ENCODE measurements around the gene LTC4S.
A peak's percentile ranks its signal among the peaks of the same experiment; 100 is the strongest.

Gene LTC4S

GRCh38 chr5:179794575-179794974, 789 bp downstream of the LTC4S start:
- peaks cover 28 to 34% of the 10 kb centered on the region in 2 donors for H3K4me1 Mint-ChIP-seq (ENCODE audit: low read depth in 2 of 2)
- no peaks in the 10 kb centered on the region for H3K27me3 Mint-ChIP-seq
- peak overlapping the region in 1 of 2 donors; percentile 97 for H3K27ac Mint-ChIP-seq
- peaks cover 42% of the 10 kb centered on the region for H3K36me3 Mint-ChIP-seq (ENCODE audit: insufficient read depth)
- DNase-seq (no peak), ATAC-seq (replicated peaks) (no peak)
- peak overlapping the region; percentile 76 to 77 for H3K4me3 Mint-ChIP-seq
- H3K9me3 Mint-ChIP-seq = no peaks in the 10 kb centered on the region

GRCh38 chr5:179795049-179795862, 1.5 kb downstream of the LTC4S start:
- DNase-seq (no peak), ATAC-seq (replicated peaks) (no peak)
- peaks cover 44% of the 10 kb centered on the region for H3K36me3 Mint-ChIP-seq (ENCODE audit: insufficient read depth)
- H3K4me3 Mint-ChIP-seq = peak overlapping the region; percentile 76 to 77
- no peaks in the 10 kb centered on the region for H3K27me3 Mint-ChIP-seq
- no peaks in the 10 kb centered on the region for H3K9me3 Mint-ChIP-seq
- peak overlapping the region in 1 of 2 donors; percentile 97 for H3K27ac Mint-ChIP-seq
- H3K4me1 Mint-ChIP-seq (ENCODE audit: low read depth in 2 of 2) = peaks cover 31 to 34% of the 10 kb centered on the region in 2 donors

GRCh38 chr5:179795863-179796833, 2.4 kb downstream of the LTC4S start:
- peak overlapping the region; percentile 76 to 77 for H3K4me3 Mint-ChIP-seq
- DNase-seq (peak; percentile 65 to 73 (median 67)), ATAC-seq (replicated peaks) (peak; percentile 70)
- H3K4me1 Mint-ChIP-seq (ENCODE audit: low read depth in 2 of 2) = peaks cover 31 to 34% of the 10 kb centered on the region in 2 donors
- H3K27ac Mint-ChIP-seq = peak overlapping the region; percentile 58 to 83
- H3K27me3 Mint-ChIP-seq = no peaks in the 10 kb centered on the region
- H3K36me3 Mint-ChIP-seq (ENCODE audit: insufficient read depth) = peaks cover 41% of the 10 kb centered on the region
- H3K9me3 Mint-ChIP-seq = no peaks in the 10 kb centered on the region

- no peaks in the 10 kb centered on the region for H3K9me3 Mint-ChIP-seq
- DNase-seq (no peak), ATAC-seq (replicated peaks) (no peak)
- peak overlapping the region; percentile 76 to 77 for H3K4me3 Mint-ChIP-seq
- H3K4me1 Mint-ChIP-seq (ENCODE audit: low read depth in 2 of 2) = peaks cover 36 to 37% of the 10 kb centered on the region in 2 donors
- no peaks in the 10 kb centered on the region for H3K27me3 Mint-ChIP-seq
- H3K27ac Mint-ChIP-seq = peak overlapping the region; percentile 58 to 83
- H3K36me3 Mint-ChIP-seq (ENCODE audit: insufficient read depth) = peaks cover 45% of the 10 kb centered on the region
Measured at GRCh38 chr5:179796877-179797608, 3.3 kb downstream of the LTC4S start.

- no peak for ATAC-seq (replicated peaks)
- no peak for DNase-seq
- Mint-ChIP-seq H3K9me3 (no peaks in the 10 kb centered on the region), H3K27me3 (no peaks in the 10 kb centered on the region), H3K4me1 (ENCODE audit: low read depth in 2 of 2) (peaks cover 32 to 37% of the 10 kb centered on the region in 2 donors), H3K4me3 (no peak overlapping the region), H3K27ac (peak overlapping the region in 1 of 2 donors; percentile 58), H3K36me3 (ENCODE audit: insufficient read depth) (peaks cover 49% of the 10 kb centered on the region)
Measured at GRCh38 chr5:179797741-179798140, 4.0 kb downstream of the LTC4S start.

GRCh38 chr5:179798144-179798770, 4.5 kb downstream of the LTC4S start:
- no peak for DNase-seq
- no peak for ATAC-seq (replicated peaks)
- H3K36me3 Mint-ChIP-seq (ENCODE audit: insufficient read depth) = peaks cover 53% of the 10 kb centered on the region
- peak overlapping the region in 1 of 2 donors; percentile 20 for H3K27ac Mint-ChIP-seq
- no peaks in the 10 kb centered on the region for H3K9me3 Mint-ChIP-seq
- H3K4me3 Mint-ChIP-seq = no peak overlapping the region
- H3K4me1 Mint-ChIP-seq (ENCODE audit: low read depth in 2 of 2) = peaks cover 31 to 35% of the 10 kb centered on the region in 2 donors
- H3K27me3 Mint-ChIP-seq = no peaks in the 10 kb centered on the region

- DNase-seq (no peak), ATAC-seq (replicated peaks) (no peak)
- H3K27ac Mint-ChIP-seq = peak overlapping the region in 1 of 2 donors; percentile 41
- H3K9me3 Mint-ChIP-seq = no peaks in the 10 kb centered on the region
- no peaks in the 10 kb centered on the region for H3K27me3 Mint-ChIP-seq
- peaks cover 27 to 31% of the 10 kb centered on the region in 2 donors for H3K4me1 Mint-ChIP-seq (ENCODE audit: low read depth in 2 of 2)
- peaks cover 49% of the 10 kb centered on the region for H3K36me3 Mint-ChIP-seq (ENCODE audit: insufficient read depth)
- no peak overlapping the region for H3K4me3 Mint-ChIP-seq
Measured at GRCh38 chr5:179798771-179799643, 5.2 kb downstream of the LTC4S start.

GRCh38 chr5:179799644-179799973, 5.8 kb downstream of the LTC4S start:
- Mint-ChIP-seq H3K4me1 (ENCODE audit: low read depth in 2 of 2) (peaks cover 27 to 32% of the 10 kb centered on the region in 2 donors), H3K27ac (peak overlapping the region in 1 of 2 donors; percentile 41), H3K36me3 (ENCODE audit: insufficient read depth) (peaks cover 44% of the 10 kb centered on the region), H3K9me3 (no peaks in the 10 kb centered on the region), H3K4me3 (no peak overlapping the region), H3K27me3 (no peaks in the 10 kb centered on the region)
- no peak for ATAC-seq (replicated peaks)
- no peak for DNase-seq

GRCh38 chr5:179800071-179800695, 6.4 kb downstream of the LTC4S start:
- H3K4me3 Mint-ChIP-seq = no peak overlapping the region
- H3K9me3 Mint-ChIP-seq = no peaks in the 10 kb centered on the region
- no peaks in the 10 kb centered on the region for H3K27me3 Mint-ChIP-seq
- peaks cover 27 to 34% of the 10 kb centered on the region in 2 donors for H3K4me1 Mint-ChIP-seq (ENCODE audit: low read depth in 2 of 2)
- H3K36me3 Mint-ChIP-seq (ENCODE audit: insufficient read depth) = peaks cover 43% of the 10 kb centered on the region
- H3K27ac Mint-ChIP-seq = peak overlapping the region in 1 of 2 donors; percentile 41
- DNase-seq (no peak), ATAC-seq (replicated peaks) (no peak)

GRCh38 chr5:179800696-179801201, 7.0 kb downstream of the LTC4S start:
- Mint-ChIP-seq H3K27me3 (no peaks in the 10 kb centered on the region), H3K4me3 (no peak overlapping the region), H3K36me3 (ENCODE audit: insufficient read depth) (peaks cover 43% of the 10 kb centered on the region), H3K9me3 (no peaks in the 10 kb centered on the region), H3K4me1 (ENCODE audit: low read depth in 2 of 2) (peaks cover 29 to 37% of the 10 kb centered on the region in 2 donors), H3K27ac (no peak overlapping the region)
- DNase-seq (no peak), ATAC-seq (replicated peaks) (no peak)

- Mint-ChIP-seq H3K4me3 (peak overlapping the region in 1 of 2 donors; percentile 10), H3K27me3 (no peaks in the 10 kb centered on the region), H3K4me1 (ENCODE audit: low read depth in 2 of 2) (peaks cover 29 to 37% of the 10 kb centered on the region in 2 donors), H3K27ac (peak overlapping the region in 1 of 2 donors; percentile 70), H3K9me3 (no peaks in the 10 kb centered on the region), H3K36me3 (ENCODE audit: insufficient read depth) (peaks cover 42% of the 10 kb centered on the region)
- ATAC-seq (replicated peaks) (peak; percentile 58), DNase-seq (peak; percentile 80 to 81 (median 81))
Measured at GRCh38 chr5:179801304-179802206, 7.8 kb downstream of the LTC4S start.

Measured in effector memory CD8-positive, alpha-beta T cell (primary cell).